ENCODE measurements around the gene COPE. TPM values are rescaled to one million over a fixed set of nuclear protein-coding genes. Genes with fewer than 3 reads are reported as not detected.
"Not testable (repeated sequence)": the region's sequence is repeated elsewhere in the genome, so short reads cannot be mapped to it uniquely, and the experiment has no call there.

COPE gene
- total RNA-seq, 1 experiment from 2014 or later = 408 TPM

DNA sequence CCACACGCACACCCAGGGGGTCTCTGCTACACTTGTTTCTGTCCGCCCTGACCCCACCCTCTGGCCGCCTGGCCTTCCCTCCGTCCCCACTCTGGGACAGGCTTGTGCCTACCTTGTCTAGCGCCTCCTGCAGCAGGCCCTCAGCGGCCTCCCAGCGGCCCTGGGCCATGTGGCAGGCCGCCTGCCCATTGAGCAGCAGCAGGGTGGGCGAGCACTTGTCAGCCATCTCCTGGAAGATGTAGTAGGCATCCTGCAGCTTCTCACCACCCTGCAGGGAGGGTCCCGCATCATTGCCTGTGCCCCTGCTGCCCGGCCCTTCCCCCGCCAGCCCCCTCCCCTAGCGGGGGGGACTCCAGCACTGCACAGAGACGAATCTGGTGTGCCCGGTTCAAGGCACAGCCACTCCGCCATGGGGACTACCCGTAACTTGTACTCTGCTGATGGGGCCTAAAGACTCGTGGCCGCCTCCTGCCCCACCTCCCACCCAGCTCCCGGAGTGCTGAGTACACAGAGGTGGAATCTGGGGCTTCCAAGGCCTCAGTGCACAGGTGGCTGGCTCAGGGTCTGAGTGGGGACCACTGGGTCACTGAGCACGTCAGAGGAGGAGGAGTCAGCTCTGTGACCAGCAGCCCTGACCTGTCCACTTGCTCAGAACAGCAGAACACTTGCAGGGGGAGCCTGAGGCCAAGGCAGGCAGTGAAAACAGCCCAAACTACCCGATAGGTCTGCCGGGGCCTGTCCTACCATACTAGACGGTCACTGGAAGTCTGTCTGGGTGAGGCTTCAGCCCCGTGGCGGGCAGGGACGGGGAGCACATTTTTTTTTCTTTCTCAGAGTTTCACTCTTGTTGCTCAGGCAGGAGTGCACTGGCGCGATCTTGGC lies 15.8 kb downstream of the COPE start:
- TF ChIP-seq EZH2phosphoT487 (IDR thresholded peaks at IDR 0.05; ENCODE audit: borderline replicate concordance, low read length) = no peak
- TF ChIP-seq CTCF (conservative IDR thresholded peaks at IDR 0.05; ENCODE audit: low read depth, low read length) = no peak
- no peak for TF ChIP-seq EZH2 (IDR thresholded peaks at IDR 0.05; ENCODE audit: low read length, unreplicated experiment)
- Histone ChIP-seq H3K9ac (ENCODE audit: low read length) (no peak overlapping the region), H3K4me1 (ENCODE audit: insufficient read depth, low read length) (no peaks in the 10 kb centered on the region), H2AFZ (ENCODE audit: low read length) (no peak overlapping the region), H3K79me2 (ENCODE audit: low read length) (no peaks in the 10 kb centered on the region), H3K27ac (ENCODE audit: low read length) (no peak overlapping the region), H3K27me3 (ENCODE audit: low read length) (no peaks in the 10 kb centered on the region), H3K4me2 (ENCODE audit: low read length) (no peak overlapping the region), H3K36me3 (ENCODE audit: low read depth, low read length) (peaks cover 7% of the 10 kb centered on the region; the same call in 1 of the 2 replicates), H3K9me2 (replicated peaks; ENCODE audit: low read length) (no peaks in the 10 kb centered on the region), H3K9me3 (ENCODE audit: low read length) (no peaks in the 10 kb centered on the region), H3F3A (ENCODE audit: low read length, unreplicated experiment) (no peaks in the 10 kb centered on the region), H3K4me3 (ENCODE audit: low read length) (no peak overlapping the region), H4K20me1 (ENCODE audit: low read length) (no peaks in the 10 kb centered on the region)
- DNase-seq (no peak), ATAC-seq (no peak)
- intact Hi-C loops (cut with micrococcal nuclease) = no loop called here
- ChIA-PET CTCF (no interaction called here), POLR2A (ENCODE audit: unreplicated experiment) (no interaction called here)
- BruUV-seq (replicated peaks) = no TSS peak

DNA sequence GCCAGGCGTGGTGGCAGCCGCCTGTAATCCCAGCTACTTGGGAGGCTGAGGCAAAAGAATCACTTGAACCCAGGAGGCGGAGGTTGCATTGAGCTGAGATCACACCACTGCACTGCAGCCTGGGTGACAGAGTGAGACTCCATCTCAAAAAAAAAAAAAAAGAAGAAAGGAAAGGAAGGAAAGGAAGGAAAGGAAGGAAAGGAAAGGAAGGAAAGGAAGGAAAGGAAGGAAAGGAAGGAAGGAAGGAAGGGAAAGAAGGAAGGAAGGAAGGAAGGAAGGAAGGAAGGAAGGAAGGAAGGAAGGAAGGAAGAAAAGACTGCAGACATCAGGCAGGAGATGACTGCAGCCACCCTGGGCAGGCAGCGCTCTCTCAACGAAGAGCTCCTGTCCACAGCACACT lies 16.7 kb downstream of the COPE start:
- H2AFZ ChIP-seq (ENCODE audit: low read length); POLR2A ChIA-PET (ENCODE audit: unreplicated experiment); H4K20me1 ChIP-seq (ENCODE audit: low read length); DNase-seq; BruUV-seq (replicated peaks); ATAC-seq; H3K9me3 ChIP-seq (ENCODE audit: low read length); CTCF ChIA-PET; H3K4me1 ChIP-seq (ENCODE audit: insufficient read depth, low read length); H3K79me2 ChIP-seq (ENCODE audit: low read length); H3F3A ChIP-seq (ENCODE audit: low read length, unreplicated experiment); H3K27ac ChIP-seq (ENCODE audit: low read length); H3K9me2 ChIP-seq (replicated peaks; ENCODE audit: low read length); H3K4me2 ChIP-seq (ENCODE audit: low read length); intact Hi-C loops (cut with micrococcal nuclease); H3K9ac ChIP-seq (ENCODE audit: low read length); H3K27me3 ChIP-seq (ENCODE audit: low read length); H3K36me3 ChIP-seq (ENCODE audit: low read depth, low read length); H3K4me3 ChIP-seq (ENCODE audit: low read length): not testable (repeated sequence)

GRCh38 chr19:18901491-18901890 lies 17.7 kb downstream of the COPE start:
- Histone ChIP-seq H3K4me3 (ENCODE audit: low read length) (no peak overlapping the region), H3K4me2 (ENCODE audit: low read length) (no peak overlapping the region), H3K9ac (ENCODE audit: low read length) (no peak overlapping the region), H3K9me3 (ENCODE audit: low read length) (no peaks in the 10 kb centered on the region), H3F3A (ENCODE audit: low read length, unreplicated experiment) (no peaks in the 10 kb centered on the region), H3K79me2 (ENCODE audit: low read length) (no peaks in the 10 kb centered on the region), H3K9me2 (replicated peaks; ENCODE audit: low read length) (no peaks in the 10 kb centered on the region), H3K27me3 (ENCODE audit: low read length) (no peaks in the 10 kb centered on the region), H3K27ac (ENCODE audit: low read length) (no peak overlapping the region), H2AFZ (ENCODE audit: low read length) (no peak overlapping the region), H3K4me1 (ENCODE audit: insufficient read depth, low read length) (no peaks in the 10 kb centered on the region), H4K20me1 (ENCODE audit: low read length) (no peaks in the 10 kb centered on the region), H3K36me3 (ENCODE audit: low read depth, low read length) (peaks cover 7% of the 10 kb centered on the region; the same call in 1 of the 2 replicates)
- BruUV-seq (replicated peaks) = no TSS peak
- no peak for DNase-seq
- ChIA-PET CTCF (no interaction called here), POLR2A (ENCODE audit: unreplicated experiment) (no interaction called here)
- intact Hi-C loops (cut with micrococcal nuclease) = no loop called here
- no peak for ATAC-seq
- TF ChIP-seq EZH2 (IDR thresholded peaks at IDR 0.05; ENCODE audit: low read length, unreplicated experiment) (no peak), EZH2phosphoT487 (IDR thresholded peaks at IDR 0.05; ENCODE audit: borderline replicate concordance, low read length) (no peak), CTCF (conservative IDR thresholded peaks at IDR 0.05; ENCODE audit: low read depth, low read length) (no peak)

All from PC-3 (cell line).